ENCODE results near the gene ALDH18A1. TPM values are rescaled to one million over a fixed set of nuclear protein-coding genes. Genes with fewer than 3 reads are reported as not detected.

Gene ALDH18A1
- polyA plus RNA-seq, 2 of the 4 experiments (the other 2 are of a cell fraction) = 41.8 to 69.9 TPM

DNA sequence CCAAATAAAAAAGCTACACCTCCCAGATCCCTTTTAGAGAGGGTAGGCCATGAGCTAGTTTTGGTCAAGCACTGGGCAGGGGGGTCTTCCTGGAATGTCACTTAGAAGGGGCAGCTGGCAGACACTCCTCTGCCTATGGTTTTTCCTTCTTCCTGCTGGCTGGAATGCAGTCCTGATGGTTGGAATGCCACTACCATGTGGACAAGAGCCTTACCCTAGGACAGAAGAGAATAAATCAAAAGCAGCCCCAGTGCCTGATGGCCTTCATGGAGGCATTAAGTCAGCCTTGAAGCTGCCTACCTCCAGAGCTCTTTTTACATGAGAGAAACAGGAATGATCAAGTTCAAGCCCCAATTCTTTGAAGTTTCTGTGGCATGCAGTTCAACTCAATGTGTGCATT, 51.9 kb downstream of the ALDH18A1 start:
- no peak overlapping the region for H3K4me3 ChIP-seq
- POLR2A ChIA-PET = no interaction called here
- H3K4me1 ChIP-seq = no peaks in the 10 kb centered on the region
- CTCF ChIA-PET = interaction anchor here (1.0 to 12.6 kb wide), 7 partner anchors 13 to 231 kb away, joined by 3 to 254 read pairs (median 7); no protein-coding TSS in a partner anchor
- no peaks in the 10 kb centered on the region for H3K9me3 ChIP-seq
- ATAC-seq (no peak), FAIRE-seq (no peak), DNase-seq (ENCODE audit: low read depth in 1 of 2, low spot score in 1 of 2) (no peak)
- no peak overlapping the region for H3K4me2 ChIP-seq
- H3K27ac ChIP-seq = no peak overlapping the region
- no peak for TF ChIP-seq HOXA7 (CRISPR knock-in tag; IDR thresholded peaks at IDR 0.05)

DNA sequence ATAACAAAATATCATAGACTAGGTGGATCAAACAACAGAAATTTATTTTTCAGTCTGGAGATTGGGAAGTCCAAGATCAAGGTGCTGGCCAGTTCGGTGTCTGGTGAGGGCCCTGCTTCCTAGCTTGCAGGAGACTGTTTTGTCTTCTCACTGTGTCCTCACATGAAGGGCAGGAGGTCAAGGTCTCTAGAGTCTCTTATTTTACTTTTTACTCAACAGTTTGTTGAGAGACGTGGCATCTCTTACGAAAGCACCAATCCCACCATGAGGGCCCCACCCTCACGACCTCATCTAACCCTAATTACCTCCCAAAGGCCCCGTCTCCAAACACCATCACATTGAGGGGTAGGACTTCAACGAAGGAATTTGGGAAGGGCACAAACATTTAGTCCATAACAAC, 54.1 kb downstream of the ALDH18A1 start:
- H3K27ac ChIP-seq = no peak overlapping the region
- no peak overlapping the region for H3K4me2 ChIP-seq
- CTCF ChIA-PET = interaction anchor here (0.6 to 12.6 kb wide), 15 partner anchors 12 to 375 kb away, joined by 3 to 254 read pairs (median 4); no protein-coding TSS in a partner anchor
- no peak for ATAC-seq
- no peaks in the 10 kb centered on the region for H3K9me3 ChIP-seq
- H3K4me1 ChIP-seq = no peaks in the 10 kb centered on the region
- 50% methylated on average over 6 of the region's 6 CpGs for WGBS (ENCODE audit: missing lambda C conversion rate)
- FAIRE-seq = no peak
- TF ChIP-seq, protein P1, sequence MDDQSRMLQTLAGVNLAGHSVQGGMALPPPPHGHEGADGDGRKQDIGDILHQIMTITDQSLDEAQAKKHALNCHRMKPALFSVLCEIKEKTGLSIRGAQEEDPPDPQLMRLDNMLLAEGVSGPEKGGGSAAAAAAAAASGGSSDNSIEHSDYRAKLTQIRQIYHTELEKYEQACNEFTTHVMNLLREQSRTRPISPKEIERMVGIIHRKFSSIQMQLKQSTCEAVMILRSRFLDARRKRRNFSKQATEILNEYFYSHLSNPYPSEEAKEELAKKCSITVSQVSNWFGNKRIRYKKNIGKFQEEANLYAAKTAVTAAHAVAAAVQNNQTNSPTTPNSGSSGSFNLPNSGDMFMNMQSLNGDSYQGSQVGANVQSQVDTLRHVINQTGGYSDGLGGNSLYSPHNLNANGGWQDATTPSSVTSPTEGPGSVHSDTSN (IDR thresholded peaks at IDR 0.05) = no peak
- TF ChIP-seq RAD21 (conservative IDR thresholded peaks at IDR 0.05 in 1 of 2, IDR thresholded peaks at IDR 0.05 in 1 of 2) (no peak), ELK1 (IDR thresholded peaks at IDR 0.05; ENCODE audit: low read depth, low read length) (no peak), RFX5 (IDR thresholded peaks at IDR 0.05) (no peak), BCL3 (IDR thresholded peaks at IDR 0.05) (no peak), NR3C1 (IDR thresholded peaks at IDR 0.05) (no peak), ESRRA (IDR thresholded peaks at IDR 0.05; ENCODE audit: borderline replicate concordance, low read length) (no peak), PHF8 (IDR thresholded peaks at IDR 0.05; ENCODE audit: borderline replicate concordance, low read depth) (no peak)
- no peak for DNase-seq (ENCODE audit: low read depth in 1 of 2, low spot score in 1 of 2)
- POLR2A ChIA-PET = no interaction called here
- no peak overlapping the region for H3K4me3 ChIP-seq

DNA sequence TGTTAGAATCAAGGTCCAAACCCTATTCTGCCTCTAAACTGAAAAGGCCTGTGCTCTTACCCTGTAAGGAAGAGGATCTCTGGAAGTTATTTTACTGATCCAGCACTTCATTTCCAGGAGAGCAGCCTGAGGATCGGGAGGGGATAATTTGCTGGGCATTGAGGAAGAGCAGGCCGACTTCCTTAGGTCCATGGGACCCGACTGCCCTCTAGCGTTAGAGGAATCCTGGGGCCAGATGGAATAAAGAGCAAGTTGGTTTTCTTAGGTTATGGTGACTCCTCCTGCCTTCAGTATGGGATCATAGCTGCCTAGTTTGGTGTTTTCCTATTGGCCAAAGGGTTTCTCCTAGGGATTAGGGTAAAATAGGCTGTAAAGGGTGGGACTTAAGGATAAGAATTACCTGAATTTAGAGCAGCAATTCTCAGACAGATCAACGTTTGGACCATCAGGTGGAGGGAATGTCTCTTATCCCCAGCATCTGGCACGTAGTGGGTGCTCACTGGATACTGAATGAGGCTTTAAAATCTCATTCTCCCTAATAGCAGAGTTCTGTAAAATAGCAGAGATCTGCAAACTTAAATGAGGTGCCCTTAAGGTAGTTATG, 55.3 kb downstream of the ALDH18A1 start:
- Histone ChIP-seq H3K4me3 (no peak overlapping the region), H3K27ac (no peak overlapping the region), H3K9me3 (peaks cover 4% of the 10 kb centered on the region; the same call in 1 of the 3 replicates), H3K4me1 (no peaks in the 10 kb centered on the region), H3K4me2 (no peak overlapping the region)
- ATAC-seq = peak; percentile 96 to 98
- peak; percentile 68 for FAIRE-seq
- peak; percentile 76 to 87 for DNase-seq (ENCODE audit: low read depth in 1 of 2, low spot score in 1 of 2)
- POLR2A ChIA-PET = no interaction called here
- TF ChIP-seq CBX2 (IDR thresholded peaks at IDR 0.05; ENCODE audit: borderline replicate concordance, low read depth) (no peak), FOXS1 (CRISPR knock-in tag; IDR thresholded peaks at IDR 0.05) (no peak), CHD4 (IDR thresholded peaks at IDR 0.05; ENCODE audit: borderline replicate concordance) (no peak), RAD21 (conservative IDR thresholded peaks at IDR 0.05 in 1 of 2, IDR thresholded peaks at IDR 0.05 in 1 of 2) (peak; percentile 97 to 98), SMC3 (IDR thresholded peaks at IDR 0.05) (peak; percentile 96)
- TF ChIP-seq, protein P2, sequence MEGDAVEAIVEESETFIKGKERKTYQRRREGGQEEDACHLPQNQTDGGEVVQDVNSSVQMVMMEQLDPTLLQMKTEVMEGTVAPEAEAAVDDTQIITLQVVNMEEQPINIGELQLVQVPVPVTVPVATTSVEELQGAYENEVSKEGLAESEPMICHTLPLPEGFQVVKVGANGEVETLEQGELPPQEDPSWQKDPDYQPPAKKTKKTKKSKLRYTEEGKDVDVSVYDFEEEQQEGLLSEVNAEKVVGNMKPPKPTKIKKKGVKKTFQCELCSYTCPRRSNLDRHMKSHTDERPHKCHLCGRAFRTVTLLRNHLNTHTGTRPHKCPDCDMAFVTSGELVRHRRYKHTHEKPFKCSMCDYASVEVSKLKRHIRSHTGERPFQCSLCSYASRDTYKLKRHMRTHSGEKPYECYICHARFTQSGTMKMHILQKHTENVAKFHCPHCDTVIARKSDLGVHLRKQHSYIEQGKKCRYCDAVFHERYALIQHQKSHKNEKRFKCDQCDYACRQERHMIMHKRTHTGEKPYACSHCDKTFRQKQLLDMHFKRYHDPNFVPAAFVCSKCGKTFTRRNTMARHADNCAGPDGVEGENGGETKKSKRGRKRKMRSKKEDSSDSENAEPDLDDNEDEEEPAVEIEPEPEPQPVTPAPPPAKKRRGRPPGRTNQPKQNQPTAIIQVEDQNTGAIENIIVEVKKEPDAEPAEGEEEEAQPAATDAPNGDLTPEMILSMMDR (IDR thresholded peaks at IDR 0.05) = peak; percentile 97
- 18% methylated on average over 6 of the region's 6 CpGs for WGBS (ENCODE audit: missing lambda C conversion rate)
- CTCF ChIA-PET = interaction anchor here (0.6 to 12.6 kb wide), 33 partner anchors 9 to 1046 kb away, joined by 3 to 254 read pairs (median 4); no protein-coding TSS in a partner anchor
